Colonic mucosa (tissue), 4 donors: ENCODE data around the gene RENBP. TPM values are rescaled to one million over a fixed set of nuclear protein-coding genes. Genes with fewer than 3 reads are reported as not detected.

Experiments used
- DNase-seq: peaks from one replicate; pipeline ENCODE4 v3.0.0-alpha.2; 2020
- H3K27ac ChIP-seq: fragments of 200-600 bp; one replicate; pipeline ENCODE4 v1.8.0; 2021
- H3K27me3 ChIP-seq: fragments of 200-600 bp; one replicate; pipeline ENCODE4 v1.8.0; 2021
- H3K36me3 ChIP-seq: fragments of 200-600 bp; one replicate; pipeline ENCODE4 v1.8.0; 2021
- H3K4me1 ChIP-seq: fragments of 200-600 bp; one replicate; pipeline ENCODE4 v1.8.0; 2021; ENCODE audit warnings: mild to moderate bottlenecking
- H3K4me3 ChIP-seq: fragments of 200-600 bp; one replicate; pipeline ENCODE4 v1.8.0; 2021
- H3K9ac ChIP-seq, 2 donors: one replicate each; pipeline ENCODE4 v1.7.0; 2013; ENCODE audit warnings: control low read depth in 2 of 2, low read depth in 2 of 2, low read length in 2 of 2
- H3K9me3 ChIP-seq: fragments of 200-600 bp; one replicate; pipeline ENCODE4 v1.8.0; 2021
- CTCF ChIP-seq: fragments of 200-600 bp; IDR thresholded peaks from one replicate; pipeline ENCODE4 v1.8.0; 2022; ENCODE audit warnings: antibody characterized with exemption, mild to moderate bottlenecking
- intact Hi-C: fragments of 100-400 bp; cut with DNase I; formaldehyde crosslinking; loops from one replicate; pipeline ENCODE4 v1.14.1; 2022
- total RNA-seq, 2 donors: library from RNA; stranded (reverse); fragmentation: NEBNext Ultra II Directional in 1 of 2; extraction: Animal tissue kit (Norgen Biotek cat#: 25700) in 1 of 2; gene quantifications; one replicate each; pipeline ENCODE4 v1.2.1, GENCODE V29; 2021
- donor health status: healthy.
- donor health status: DM: no; HTN: no; CAD: no.
- donor health status: DM: no; HTN: no; CAD: no.

Gene RENBP
- total RNA-seq, 2 donors from 2014 or later: 3.3 to 5.0 TPM

GRCh38 chrX:153972368-153973126 lies 28.1 kb upstream of the RENBP start, which contains the start of gene TMEM187:
TSS of gene TMEM187 (plus strand) at chrX:153972754. CDS start at chrX:153982063, 9,309 bp downstream.
- H3K4me1 ChIP-seq: peaks cover 14% of the 10 kb centered on the region
- no peak for TF ChIP-seq CTCF
- H3K27me3 ChIP-seq: no peaks in the 10 kb centered on the region
- H3K27ac ChIP-seq: peak within 1 kb of the TSS; percentile 98
- peak; percentile 91 for DNase-seq
- peak within 1 kb of the TSS; percentile 48 for H3K4me3 ChIP-seq
- no peaks in the 10 kb centered on the region for H3K9me3 ChIP-seq
- intact Hi-C loops: no loop called here
- peak within 1 kb of the TSS; percentile 87 to 88 for H3K9ac ChIP-seq
- H3K36me3 ChIP-seq: no peaks in the 10 kb centered on the region

- Histone ChIP-seq H3K27me3 (no peaks in the 10 kb centered on the region), H3K9ac (peak within 1 kb of the TSS; percentile 87 to 88), H3K27ac (peak within 1 kb of the TSS; percentile 98), H3K9me3 (no peaks in the 10 kb centered on the region), H3K4me3 (peak within 1 kb of the TSS; percentile 48), H3K4me1 (peaks cover 14% of the 10 kb centered on the region), H3K36me3 (no peaks in the 10 kb centered on the region)
- intact Hi-C loops: no loop called here
- DNase-seq: peak; percentile 95
- no peak for TF ChIP-seq CTCF
These were observed 27.3 kb upstream of the RENBP start, which contains the start of gene HCFC1 for GRCh38 chrX:153971450-153972367. TSS of gene HCFC1 (minus strand) at chrX:153971818. CDS start at chrX:153970840, 978 bp downstream.

GRCh38 chrX:153971124-153971449 lies 26.6 kb upstream of the RENBP start:
- no peak for TF ChIP-seq CTCF
- no peaks in the 10 kb centered on the region for H3K9me3 ChIP-seq
- H3K27ac ChIP-seq: peak overlapping the region; percentile 98
- peak; percentile 95 for DNase-seq
- peak overlapping the region; percentile 87 to 88 for H3K9ac ChIP-seq
- H3K36me3 ChIP-seq: no peaks in the 10 kb centered on the region
- no peaks in the 10 kb centered on the region for H3K27me3 ChIP-seq
- peak overlapping the region; percentile 48 for H3K4me3 ChIP-seq
- intact Hi-C loops: no loop called here
- peaks cover 14% of the 10 kb centered on the region for H3K4me1 ChIP-seq

GRCh38 chrX:153970357-153971123 lies 26.1 kb upstream of the RENBP start:
- TF ChIP-seq CTCF: no peak
- Histone ChIP-seq H3K9ac (peak overlapping the region; percentile 54 to 87), H3K4me3 (peak overlapping the region; percentile 48), H3K9me3 (no peaks in the 10 kb centered on the region), H3K27me3 (no peaks in the 10 kb centered on the region), H3K27ac (peak overlapping the region; percentile 98), H3K4me1 (peaks cover 14% of the 10 kb centered on the region), H3K36me3 (no peaks in the 10 kb centered on the region)
- peak; percentile 53 for DNase-seq
- intact Hi-C loops: no loop called here

- H3K9me3 ChIP-seq: no peaks in the 10 kb centered on the region
- H3K4me1 ChIP-seq: peaks cover 14% of the 10 kb centered on the region
- no peak for TF ChIP-seq CTCF
- peak overlapping the region; percentile 47 to 77 for H3K9ac ChIP-seq
- peak overlapping the region; percentile 61 for H3K27ac ChIP-seq
- no peak for DNase-seq
- intact Hi-C loops: no loop called here
- H3K4me3 ChIP-seq: peak overlapping the region; percentile 48
- no peaks in the 10 kb centered on the region for H3K36me3 ChIP-seq
- H3K27me3 ChIP-seq: no peaks in the 10 kb centered on the region
These were observed 25.5 kb upstream of the RENBP start for GRCh38 chrX:153969904-153970356.
